Activated CD8-positive, alpha-beta memory T cell treated with anti-CD3 and anti-CD28 coated beads, Interleukin-2, amount 50 U/mL, for 1 hour (primary cell): ENCODE results near the gene KIT.

ENCODE experiments used
- DNase-seq: peaks from one replicate; pipeline ENCODE4 v3.0.0-alpha.2; 2020; ENCODE audit errors: extremely low read depth

KIT gene

GRCh38 chr4:54660591-54660990 is 2.8 kb downstream of the KIT start:
- no peak for DNase-seq

GRCh38 chr4:54661169-54661568 is 3.4 kb downstream of the KIT start:
- no peak for DNase-seq

- DNase-seq: no peak
Measured at GRCh38 chr4:54661686-54662085, 3.9 kb downstream of the KIT start.

DNA sequence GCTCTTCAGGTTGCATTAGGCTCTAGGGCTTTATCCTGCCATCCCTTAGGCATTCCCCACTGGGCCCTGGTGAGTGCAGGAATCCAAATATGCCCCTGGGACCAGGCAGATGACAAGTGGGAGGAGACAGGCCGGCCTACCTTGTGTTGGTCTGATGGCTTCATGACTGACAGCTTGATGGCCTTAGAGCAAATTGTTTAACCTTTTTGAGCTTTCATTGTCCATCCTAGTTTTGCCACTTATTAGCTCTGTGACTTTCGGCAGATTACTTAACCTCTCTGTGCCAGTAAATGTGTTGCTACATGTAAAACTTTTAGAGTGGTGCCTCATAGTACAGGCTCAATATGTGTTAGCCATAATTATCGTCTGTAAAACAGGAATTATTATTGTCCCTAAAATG is 4.4 kb downstream of the KIT start:
- no peak for DNase-seq

GRCh38 chr4:54662901-54663585 is 5.3 kb downstream of the KIT start:
- no peak for DNase-seq

- no peak for DNase-seq
Measured at GRCh38 chr4:54664400-54664799, 6.6 kb downstream of the KIT start.

GRCh38 chr4:54668014-54668611 is 10.4 kb downstream of the KIT start:
- DNase-seq: no peak

DNA sequence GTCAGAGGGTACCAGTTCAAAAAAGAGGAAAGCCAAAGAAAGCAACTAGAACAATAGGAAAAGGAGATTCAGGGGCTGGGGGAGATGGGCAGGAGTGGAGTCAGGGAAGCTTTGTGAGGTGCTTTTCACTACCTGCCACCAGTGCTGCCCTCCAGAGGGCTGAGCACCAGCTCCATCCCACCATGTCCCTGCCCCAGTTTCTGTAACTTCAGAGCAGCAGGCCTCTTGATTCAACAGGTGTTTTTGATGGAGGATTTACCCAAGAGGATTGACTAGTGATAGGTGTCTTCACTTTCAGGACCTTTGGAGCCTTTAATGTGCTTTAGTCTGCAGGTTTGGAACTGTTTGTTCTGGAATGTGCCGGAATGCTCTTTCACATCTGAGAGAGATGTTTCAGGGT is 12.1 kb downstream of the KIT start:
- DNase-seq: no peak

DNA sequence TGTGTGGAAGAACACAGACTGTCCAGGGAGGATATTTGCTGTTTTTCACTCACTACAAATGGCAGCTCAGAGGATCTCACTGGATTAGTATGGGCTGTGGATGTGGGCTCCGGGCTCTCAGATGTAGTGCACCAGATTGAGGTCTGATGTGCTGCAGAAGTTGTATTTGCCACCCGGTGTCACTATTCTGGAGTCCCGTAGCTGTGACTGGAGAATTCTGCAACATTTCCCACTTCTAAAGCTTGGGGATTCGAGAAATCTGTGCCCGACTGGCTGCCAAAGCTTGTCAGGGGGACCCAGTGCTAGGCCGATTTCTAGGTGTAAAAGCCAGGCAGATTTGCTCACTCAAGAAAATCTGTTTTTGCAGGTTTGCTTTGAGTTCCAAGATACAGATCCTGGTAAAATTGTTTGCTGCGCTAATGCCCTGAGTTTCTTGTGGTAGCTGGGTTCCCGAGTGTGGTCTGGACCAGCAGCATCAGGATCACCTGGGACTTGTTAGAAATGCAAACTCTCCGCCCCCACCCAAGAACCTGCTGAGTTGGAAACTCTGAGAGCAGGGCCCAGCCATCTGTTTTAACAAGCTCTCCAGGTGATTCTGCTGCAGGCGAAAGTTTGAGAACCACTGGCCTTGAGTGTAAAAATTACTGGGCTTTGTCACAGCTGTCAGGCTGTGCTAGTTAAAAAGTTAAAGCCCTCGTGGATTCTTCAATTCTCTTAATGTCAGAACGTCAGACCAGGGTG is 18.1 kb downstream of the KIT start:
- DNase-seq: no peak

DNA sequence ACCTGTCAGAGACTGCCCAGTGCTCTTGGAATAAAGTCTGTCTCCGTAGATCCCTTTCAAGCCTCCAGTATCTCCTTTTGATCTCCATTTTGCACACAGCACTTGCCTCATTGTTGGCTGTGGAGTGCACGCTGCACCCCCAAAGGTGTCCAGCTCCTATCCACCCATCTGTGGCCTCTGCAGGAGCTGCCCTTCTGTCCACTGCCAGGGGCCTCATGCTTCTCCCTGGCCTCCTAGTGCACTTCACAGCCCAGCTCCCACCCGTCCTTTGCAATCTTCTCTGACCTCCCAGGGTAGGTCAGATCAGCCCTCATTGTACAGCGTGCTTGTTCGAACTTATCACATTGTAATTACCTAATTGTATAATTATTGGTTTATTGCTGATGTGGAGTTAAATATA is 18.9 kb downstream of the KIT start:
- DNase-seq: no peak

GRCh38 chr4:54677416-54677815 is 19.7 kb downstream of the KIT start:
- no peak for DNase-seq

GRCh38 chr4:54677853-54678650 is 20.3 kb downstream of the KIT start:
- DNase-seq: no peak

GRCh38 chr4:54678826-54679225 is 21.1 kb downstream of the KIT start:
- DNase-seq: no peak

GRCh38 chr4:54679813-54680212 is 22.1 kb downstream of the KIT start:
- DNase-seq: no peak

DNA sequence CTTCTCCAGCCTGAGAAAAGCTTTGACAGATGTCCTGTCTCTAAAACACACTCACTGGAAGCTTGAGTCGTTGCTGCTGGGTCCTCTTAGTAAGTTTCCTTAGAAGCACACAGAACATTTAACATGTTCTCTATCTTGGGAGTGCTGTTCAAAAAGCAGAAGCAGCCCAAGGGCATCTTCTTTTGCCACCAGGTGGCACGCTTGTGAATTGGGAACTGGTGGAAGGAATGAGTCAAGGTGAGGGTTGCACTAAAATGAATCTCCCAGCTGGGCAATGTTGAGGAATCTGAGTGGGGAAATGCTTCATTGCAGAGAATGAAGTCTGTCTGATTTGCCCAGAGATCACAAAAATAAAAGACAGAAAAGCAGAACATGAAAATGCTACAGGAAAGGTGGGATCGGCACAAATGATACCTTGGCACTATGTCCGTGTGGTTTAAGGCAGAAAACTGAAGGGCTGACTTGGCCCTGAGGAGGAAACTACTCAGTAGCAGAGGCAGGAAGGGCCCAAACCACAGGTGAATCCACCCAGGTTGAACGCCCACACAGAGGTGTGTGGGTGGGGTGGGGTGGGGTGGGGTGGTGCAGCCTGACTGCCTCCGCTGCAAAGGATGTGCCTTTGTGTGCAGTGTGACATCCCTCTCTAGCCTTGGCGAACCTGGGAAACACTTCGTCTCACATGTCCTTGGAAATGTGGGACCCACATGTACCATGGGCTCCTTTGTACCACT is 26.0 kb downstream of the KIT start:
- DNase-seq: peak; percentile 8

GRCh38 chr4:54685810-54686209 is 28.1 kb downstream of the KIT start:
- no peak for DNase-seq

GRCh38 chr4:54687887-54688841 is 30.4 kb downstream of the KIT start:
- DNase-seq: no peak

GRCh38 chr4:54695337-54695736 is 37.6 kb downstream of the KIT start:
- DNase-seq: no peak

GRCh38 chr4:54695788-54696187 is 38.0 kb downstream of the KIT start:
- DNase-seq: no peak

DNA sequence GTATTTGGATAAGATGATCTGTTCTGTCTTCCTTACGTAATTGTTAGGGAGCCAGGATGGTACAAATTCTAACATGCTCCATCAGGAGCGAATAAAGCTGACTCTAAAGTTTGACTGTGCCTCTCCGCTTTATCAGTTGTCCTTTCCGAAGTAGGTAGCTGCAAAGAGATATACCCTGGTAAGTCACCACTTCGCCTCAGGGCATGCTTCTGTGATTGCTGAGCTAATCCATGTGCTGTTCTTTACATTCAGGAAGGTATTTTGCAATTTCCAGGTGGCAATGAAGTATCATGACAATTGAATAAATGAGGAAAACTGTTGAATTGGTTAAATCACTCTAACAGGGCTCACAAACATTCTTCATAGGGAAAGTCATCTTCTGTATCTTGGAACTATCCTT is 38.9 kb downstream of the KIT start:
- DNase-seq: no peak

- DNase-seq: no peak
Measured at GRCh38 chr4:54700986-54701385, 43.2 kb downstream of the KIT start.
